Neural progenitor cell (in vitro differentiated cells): Measurements from ENCODE around the gene ATP8B3. TPM values are rescaled to one million over a fixed set of nuclear protein-coding genes. Genes with fewer than 3 reads are reported as not detected.

Experiments used
- DNase-seq: peaks from one replicate; pipeline ENCODE4 v3.0.0-alpha.2; 2016; ENCODE audit warnings: low spot score
- H2AFZ ChIP-seq: fragments of 200-600 bp; sonication (generic); replicated peaks from 2 replicates; pipeline ENCODE4 v1.6.1; 2016; ENCODE audit warnings: antibody characterized with exemption
- H3F3A ChIP-seq: fragments of 200-600 bp; sonication (generic); 2 replicates; pipeline ENCODE4 v1.6.1; 2016; ENCODE audit warnings: antibody characterized with exemption, low read depth
- H3K27ac ChIP-seq: fragments of 200-600 bp; sonication (generic); 2 replicates; pipeline ENCODE4 v1.5.1; 2016; ENCODE audit warnings: mild to moderate bottlenecking
- H3K27me3 ChIP-seq: fragments of 200-600 bp; sonication (generic); 2 replicates; pipeline ENCODE4 v1.6.1; 2016; ENCODE audit warnings: mild to moderate bottlenecking, moderate library complexity
- H3K36me3 ChIP-seq: fragments of 200-600 bp; sonication (generic); 2 replicates; pipeline ENCODE4 v1.5.1; 2016
- H3K4me1 ChIP-seq: fragments of 200-600 bp; sonication (generic); 2 replicates; pipeline ENCODE4 v1.6.1; 2016; ENCODE audit warnings: mixed run types
- H3K4me2 ChIP-seq: fragments of 200-600 bp; sonication (generic); 2 replicates; pipeline ENCODE4 v1.6.1; 2016
- H3K4me3 ChIP-seq: fragments of 200-600 bp; sonication (generic); 2 replicates; pipeline ENCODE4 v1.5.1; 2016
- H3K79me2 ChIP-seq: fragments of 200-600 bp; sonication (generic); 2 replicates; pipeline ENCODE4 v1.6.1; 2016; ENCODE audit warnings: low read depth
- H3K9ac ChIP-seq: fragments of 200-600 bp; sonication (generic); 2 replicates; pipeline ENCODE4 v1.6.1; 2016
- H3K9me3 ChIP-seq: fragments of 200-600 bp; sonication (generic); 2 replicates; pipeline ENCODE4 v1.5.1; 2016; ENCODE audit warnings: low read depth
- H4K20me1 ChIP-seq: fragments of 200-600 bp; sonication (generic); 2 replicates; pipeline ENCODE4 v1.6.1; 2016; ENCODE audit warnings: low read depth
- H3K27ac Mint-ChIP-seq: 3 replicates; pipeline ENCODE4 v1.8.0; 2021; ENCODE audit warnings: mixed read lengths
- H3K27me3 Mint-ChIP-seq: 2 replicates; pipeline ENCODE4 v1.8.0; 2022; ENCODE audit warnings: low read depth, mild to moderate bottlenecking, inconsistent platforms, moderate library complexity, mixed read lengths; ENCODE audit not compliant: insufficient read depth
- H3K36me3 Mint-ChIP-seq: 3 replicates; pipeline ENCODE4 v1.8.0; 2021; ENCODE audit warnings: mixed read lengths
- H3K4me1 Mint-ChIP-seq: 3 replicates; pipeline ENCODE4 v1.8.0; 2021; ENCODE audit warnings: mixed read lengths
- H3K4me3 Mint-ChIP-seq: 3 replicates; pipeline ENCODE4 v1.8.0; 2021; ENCODE audit warnings: mild to moderate bottlenecking, moderate library complexity, mixed read lengths
- H3K9me3 Mint-ChIP-seq: 3 replicates; pipeline ENCODE4 v1.8.0; 2020; ENCODE audit warnings: mixed read lengths
- CTCF ChIP-seq: fragments of 200-600 bp; sonication (generic); IDR thresholded peaks from 2 replicates; pipeline ENCODE4 v1.5.1; 2017; ENCODE audit warnings: antibody characterized with exemption, mild to moderate bottlenecking
- EZH2 ChIP-seq: fragments of 200-600 bp; sonication (generic); IDR thresholded peaks from 2 replicates; pipeline ENCODE4 v1.6.1; 2017; ENCODE audit warnings: antibody characterized with exemption, mild to moderate bottlenecking, moderate library complexity
- EZH2phosphoT487 ChIP-seq: fragments of 200-600 bp; sonication (generic); IDR thresholded peaks from 2 replicates; pipeline ENCODE4 v1.6.1; 2017; ENCODE audit warnings: antibody characterized with exemption
- total RNA-seq: library from RNA; depleted of rRNA; stranded (reverse); fragments of >200 nt; gene quantifications from 2 replicates; pipeline ENCODE4 v1.2.3, GENCODE V29; 2015; ENCODE audit warnings: low replicate concordance

ATP8B3 gene
- total RNA-seq, 1 donor from 2014 or later, result 0.06 TPM

- H3K27me3 Mint-ChIP-seq, result peaks cover 14% of the 10 kb centered on the region
- no peak for DNase-seq
- no peaks in the 10 kb centered on the region for H3K9me3 Mint-ChIP-seq
- Histone ChIP-seq H2AFZ (no peak overlapping the region), H3K4me2 (peak overlapping the region; percentile 76), H3F3A (peaks cover 52% of the 10 kb centered on the region), H3K36me3 (no peaks in the 10 kb centered on the region), H3K4me3 (no peak overlapping the region), H3K9me3 (no peaks in the 10 kb centered on the region), H3K27ac (no peak overlapping the region), H3K4me1 (peaks cover 77% of the 10 kb centered on the region), H4K20me1 (peaks cover 88% of the 10 kb centered on the region), H3K79me2 (peaks cover 71% of the 10 kb centered on the region), H3K9ac (no peak overlapping the region), H3K27me3 (peaks cover 55% of the 10 kb centered on the region)
- no peak overlapping the region for H3K27ac Mint-ChIP-seq
- H3K4me1 Mint-ChIP-seq, result peaks cover 43% of the 10 kb centered on the region
- H3K36me3 Mint-ChIP-seq, result no peaks in the 10 kb centered on the region
- TF ChIP-seq CTCF (no peak), EZH2 (no peak), EZH2phosphoT487 (no peak)
- peak overlapping the region; percentile 52 for H3K4me3 Mint-ChIP-seq
Observed at GRCh38 chr19:1858412-1859081, 46.5 kb upstream of the ATP8B3 start.

DNA sequence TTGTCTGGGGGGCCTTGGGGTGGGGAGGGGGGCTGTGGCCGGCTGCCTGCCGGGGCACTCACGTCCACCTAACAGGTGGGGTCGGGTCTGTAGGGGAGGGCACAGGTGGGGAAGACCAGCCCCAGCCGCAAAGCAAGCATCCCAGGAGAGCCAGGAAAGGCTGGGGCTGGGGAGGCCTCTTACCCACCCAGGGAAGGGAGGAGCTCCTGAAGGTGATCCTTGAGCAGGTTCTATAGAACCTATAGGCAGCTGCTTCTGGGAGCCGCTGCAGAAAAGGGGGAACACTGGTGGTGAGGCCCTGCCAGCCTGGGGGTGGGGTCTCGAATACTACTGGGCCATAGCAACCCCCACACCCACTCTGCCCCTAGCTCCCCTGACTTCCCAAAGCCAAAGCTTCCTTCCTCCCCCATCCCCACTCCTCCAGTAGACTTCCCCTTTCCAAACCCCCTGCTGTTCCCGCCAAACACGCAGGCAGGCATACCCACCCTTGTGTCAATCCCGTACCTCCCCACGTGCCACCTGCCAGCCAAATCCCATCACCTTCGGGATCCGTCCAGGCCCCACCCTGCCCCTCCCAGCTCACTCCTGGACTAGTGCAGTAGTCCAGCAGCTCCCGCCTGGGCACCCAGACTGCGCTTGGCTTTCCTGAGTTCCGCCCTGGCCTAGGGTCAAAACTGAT lies 45.7 kb upstream of the ATP8B3 start:
- H3K36me3 Mint-ChIP-seq, result no peaks in the 10 kb centered on the region
- Histone ChIP-seq H3K27ac (no peak overlapping the region), H3K4me1 (peaks cover 79% of the 10 kb centered on the region), H3K36me3 (no peaks in the 10 kb centered on the region), H3K9ac (no peak overlapping the region), H3K4me2 (peak overlapping the region; percentile 74), H3K27me3 (peaks cover 53% of the 10 kb centered on the region), H3K9me3 (no peaks in the 10 kb centered on the region), H4K20me1 (peaks cover 96% of the 10 kb centered on the region), H3F3A (peaks cover 52% of the 10 kb centered on the region), H3K79me2 (peaks cover 79% of the 10 kb centered on the region), H2AFZ (no peak overlapping the region), H3K4me3 (peak overlapping the region; percentile 36)
- peaks cover 45% of the 10 kb centered on the region for H3K4me1 Mint-ChIP-seq
- H3K27ac Mint-ChIP-seq, result no peak overlapping the region
- TF ChIP-seq EZH2, result no peak
- no peak for TF ChIP-seq EZH2phosphoT487
- TF ChIP-seq CTCF, result no peak
- peak overlapping the region; percentile 72 for H3K4me3 Mint-ChIP-seq
- no peaks in the 10 kb centered on the region for H3K9me3 Mint-ChIP-seq
- H3K27me3 Mint-ChIP-seq, result peaks cover 14% of the 10 kb centered on the region
- DNase-seq, result no peak

DNA sequence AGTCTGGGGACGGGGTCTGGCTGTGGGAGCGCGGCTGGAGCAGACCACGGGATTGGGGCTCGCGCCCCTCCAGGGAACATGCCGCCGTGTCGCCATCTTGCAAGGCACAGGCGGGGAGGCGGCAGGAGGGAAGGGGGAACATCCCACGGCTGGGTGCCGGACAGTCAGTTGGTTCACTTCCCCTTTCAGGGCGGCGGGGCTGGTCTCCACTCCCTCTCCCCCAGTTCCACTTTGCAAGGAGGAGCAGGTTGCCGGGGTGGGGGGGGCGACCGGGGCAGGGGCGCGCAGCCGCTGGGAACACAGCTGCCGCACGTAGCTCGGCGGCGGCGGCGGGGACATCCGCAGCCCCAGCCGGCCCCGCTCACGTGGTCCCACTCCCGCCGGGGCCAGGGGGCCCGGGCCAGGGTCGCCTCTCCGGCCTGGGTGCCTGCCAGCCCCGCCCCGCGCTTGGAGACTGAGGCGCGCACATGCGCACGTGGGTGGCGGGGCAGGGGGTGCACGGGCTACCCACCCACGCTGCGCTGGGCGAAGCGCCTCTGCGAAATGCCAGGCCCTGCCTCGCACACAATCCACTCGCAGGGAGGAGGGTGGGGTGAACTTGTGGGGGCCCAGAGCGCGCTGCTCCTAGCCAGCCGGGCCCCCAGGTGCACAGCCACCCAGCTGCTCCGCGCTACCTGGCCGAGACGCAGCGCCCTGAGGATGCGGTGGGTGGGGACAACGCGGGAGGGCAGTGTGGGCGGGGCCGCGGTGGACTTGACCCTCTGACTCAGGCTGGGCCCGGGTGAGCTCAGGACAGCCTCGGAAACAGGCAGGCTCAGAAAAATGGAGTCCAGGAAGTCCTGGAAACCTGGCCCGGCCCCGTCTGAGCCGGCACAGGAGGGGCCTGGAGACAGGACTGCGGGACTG lies 44.9 kb upstream of the ATP8B3 start:
- H3K4me2 ChIP-seq, result peak overlapping the region; percentile 74
- peaks cover 94% of the 10 kb centered on the region for H4K20me1 ChIP-seq
- Mint-ChIP-seq H3K27me3 (peaks cover 12% of the 10 kb centered on the region), H3K36me3 (no peaks in the 10 kb centered on the region), H3K4me1 (peaks cover 45% of the 10 kb centered on the region), H3K9me3 (no peaks in the 10 kb centered on the region), H3K27ac (no peak overlapping the region), H3K4me3 (peak overlapping the region; percentile 62)
- H3F3A ChIP-seq, result peaks cover 46% of the 10 kb centered on the region
- peaks cover 79% of the 10 kb centered on the region for H3K4me1 ChIP-seq
- H3K79me2 ChIP-seq, result peaks cover 74% of the 10 kb centered on the region
- no peak overlapping the region for H3K27ac ChIP-seq
- DNase-seq, result peak; percentile 44
- no peak overlapping the region for H3K9ac ChIP-seq
- TF ChIP-seq CTCF (no peak), EZH2phosphoT487 (no peak), EZH2 (no peak)
- H2AFZ ChIP-seq, result no peak overlapping the region
- H3K27me3 ChIP-seq, result peaks cover 46% of the 10 kb centered on the region
- peak overlapping the region; percentile 36 for H3K4me3 ChIP-seq
- H3K9me3 ChIP-seq, result no peaks in the 10 kb centered on the region
- no peaks in the 10 kb centered on the region for H3K36me3 ChIP-seq
